ENCODE measurements around the gene TANGO2.

GRCh38 chr22:20066617-20067383 is 45.9 kb downstream of the TANGO2 start:
- TF ChIP-seq CTCF (conservative IDR thresholded peaks at IDR 0.05; ENCODE audit: low read depth, low read length) (no peak), EZH2 (IDR thresholded peaks at IDR 0.05; ENCODE audit: borderline replicate concordance, low read depth, low read length, poor library complexity, severe bottlenecking) (no peak)

Measured in A673 (cell line).